MCF 10A (cell line): ENCODE measurements around the gene STAB1. TPM values are rescaled to one million over a fixed set of nuclear protein-coding genes. Genes with fewer than 3 reads are reported as not detected.

Source experiments
- BruUV-seq: library from RNA; stranded (reverse); fragments of 400-500 nt; replicated peaks from 2 replicates; lab custom pipeline; 2021; lab: Mats Ljungman, UMichigan
- CTCF ChIA-PET: fragments of 300-600 bp; sonication (Branson Sonifier 250); formaldehyde crosslinking; extraction: SDS; loops from one replicate; lab custom pipeline; 2021; ENCODE audit warnings: antibody characterized with exemption, inconsistent platforms; lab: Yijun Ruan, JAX
- POLR2A ChIA-PET: fragments of 300-600, 350-650 bp; sonication (Branson Sonifier 250); formaldehyde crosslinking; extraction: SDS; loops from one replicate; lab custom pipeline; 2020; ENCODE audit warnings: antibody characterized with exemption, inconsistent platforms; lab: Yijun Ruan, JAX
- DNase-seq: peaks from one replicate; pipeline ENCODE4 v3.0.0-alpha.2; 2018; ENCODE audit not compliant: unreplicated experiment
- H3K27ac Mint-ChIP-seq: one replicate; pipeline ENCODE4 v1.8.0; 2022; ENCODE audit warnings: mild to moderate bottlenecking, low read depth, mixed read lengths; ENCODE audit not compliant: unreplicated experiment
- H3K27me3 Mint-ChIP-seq: one replicate; pipeline ENCODE4 v1.8.0; 2022; ENCODE audit warnings: mixed read lengths; ENCODE audit not compliant: insufficient read depth, unreplicated experiment
- H3K36me3 Mint-ChIP-seq: one replicate; pipeline ENCODE4 v1.8.0; 2022; ENCODE audit warnings: mild to moderate bottlenecking, moderate library complexity, mixed read lengths; ENCODE audit not compliant: insufficient read depth, unreplicated experiment
- H3K4me1 Mint-ChIP-seq: one replicate; pipeline ENCODE4 v1.8.0; 2022; ENCODE audit warnings: mixed read lengths; ENCODE audit not compliant: insufficient read depth, unreplicated experiment
- H3K4me3 Mint-ChIP-seq: one replicate; pipeline ENCODE4 v1.8.0; 2022; ENCODE audit warnings: mild to moderate bottlenecking, moderate library complexity, mixed read lengths; ENCODE audit not compliant: unreplicated experiment
- H3K9me3 Mint-ChIP-seq: one replicate; pipeline ENCODE4 v1.8.0; 2022; ENCODE audit warnings: mixed read lengths; ENCODE audit not compliant: unreplicated experiment
- CTCF ChIP-seq: fragments of 200-600 bp; IDR thresholded peaks from one replicate; pipeline ENCODE4 v1.8.0; 2022; ENCODE audit warnings: antibody characterized with exemption, mild to moderate bottlenecking; ENCODE audit not compliant: unreplicated experiment
- intact Hi-C: fragments of 100-400 bp; cut with micrococcal nuclease; formaldehyde crosslinking; loops from 2 replicates; pipeline ENCODE4 v1.14.1; 2022
- total RNA-seq: library from RNA; stranded (reverse); gene quantifications from 2 replicates; pipeline ENCODE4 v1.2.3, GENCODE V29; 2022

The STAB1 gene
- total RNA-seq, 1 experiment from 2014 or later: not detected

- CTCF ChIA-PET: interaction anchor here (0.8 kb wide), 1 partner anchor 87 kb away, joined by 3 read pairs; no protein-coding TSS in a partner anchor
- POLR2A ChIA-PET: interaction anchor here (0.6 to 1.9 kb wide), 22 partner anchors 9 to 561 kb away, joined by 3 to 16 read pairs (median 5); partner anchors contain the start of gene ABHD14A
- Mint-ChIP-seq H3K36me3 (peaks cover 31% of the 10 kb centered on the region), H3K27me3 (no peaks in the 10 kb centered on the region), H3K4me3 (peak overlapping the region; percentile 84), H3K9me3 (no peaks in the 10 kb centered on the region), H3K27ac (peak overlapping the region; percentile 61), H3K4me1 (peaks cover 30% of the 10 kb centered on the region)
- DNase-seq: no peak
- BruUV-seq: no TSS peak
- TF ChIP-seq CTCF: no peak
- intact Hi-C loops: loop anchor here (2.0 to 10.0 kb wide), 2 partner anchors 61 to 135 kb away; no protein-coding TSS in a partner anchor
These were observed 40.4 kb downstream of the STAB1 start for GRCh38 chr3:52535411-52536111.

- intact Hi-C loops: loop anchor here (2.0 to 10.0 kb wide), 2 partner anchors 61 to 135 kb away; no protein-coding TSS in a partner anchor
- Mint-ChIP-seq H3K36me3 (peaks cover 36% of the 10 kb centered on the region), H3K27me3 (no peaks in the 10 kb centered on the region), H3K4me3 (peak overlapping the region; percentile 84), H3K4me1 (peaks cover 30% of the 10 kb centered on the region), H3K27ac (no peak overlapping the region), H3K9me3 (no peaks in the 10 kb centered on the region)
- no TSS peak for BruUV-seq
- no peak for TF ChIP-seq CTCF
- POLR2A ChIA-PET: interaction anchor here (0.6 to 1.9 kb wide), 24 partner anchors 9 to 561 kb away, joined by 3 to 16 read pairs (median 4); partner anchors contain the start of gene ABHD14A
- CTCF ChIA-PET: interaction anchor here (0.7 to 0.8 kb wide), 2 partner anchors 38 to 88 kb away, joined by 3 read pairs; no protein-coding TSS in a partner anchor
- DNase-seq: no peak
These were observed 40.9 kb downstream of the STAB1 start for GRCh38 chr3:52536112-52536368.

- Mint-ChIP-seq H3K36me3 (peaks cover 41% of the 10 kb centered on the region), H3K27ac (peak within 1 kb of the TSS; percentile 96), H3K4me1 (peaks cover 30% of the 10 kb centered on the region), H3K9me3 (no peaks in the 10 kb centered on the region), H3K27me3 (no peaks in the 10 kb centered on the region), H3K4me3 (peak within 1 kb of the TSS; percentile 84)
- TF ChIP-seq CTCF: no peak
- BruUV-seq: TSS peak; percentile 70
- DNase-seq: peak; percentile 98
- intact Hi-C loops: loop anchor here (2.0 to 10.0 kb wide), 2 partner anchors 62 to 134 kb away; no protein-coding TSS in a partner anchor
- CTCF ChIA-PET: interaction anchor here (0.7 to 0.8 kb wide), 3 partner anchors 37 to 144 kb away, joined by 3 to 4 read pairs (median 3); no protein-coding TSS in a partner anchor
- POLR2A ChIA-PET: interaction anchor here (0.6 to 1.9 kb wide), 26 partner anchors 9 to 562 kb away, joined by 3 to 16 read pairs (median 4); partner anchors contain the start of gene ABHD14A
These were observed 41.4 kb downstream of the STAB1 start, which contains the start of gene UQCC5 for GRCh38 chr3:52536369-52537164. Gene UQCC5, plus strand, starts transcription at chr3:52536605. Its CDS starts 151 bp downstream, at chr3:52536756.
